ENCODE data around the gene PAAF1.
"Not testable (repeated sequence)": the region's sequence is repeated elsewhere in the genome, so short reads cannot be mapped to it uniquely, and the experiment has no call there.

PAAF1 gene

GRCh38 chr11:73931039-73931645, 54.3 kb downstream of the PAAF1 start:
- Histone ChIP-seq H3K9me3 (replicated peaks in 1 of 11) (peaks cover 0 to 4% (median 0%) of the 10 kb centered on the region in 11 experiments; a peak in 4 of 22 replicates), H4K20me1 (no peaks in the 10 kb centered on the region), H3K9ac (no peak overlapping the region), H3K4me1 (no peaks in the 10 kb centered on the region), H3K4me2 (no peak overlapping the region), H3K36me3 (peaks cover 49 to 86% (median 68%) of the 10 kb centered on the region in 11 experiments), H3K27ac (no peak overlapping the region), H3K27me3 (no peaks in the 10 kb centered on the region), H3K4me3 (no peak overlapping the region)
- no peak for TF ChIP-seq Cebpa-rat (IDR thresholded peaks at IDR 0.05)

- Histone ChIP-seq H3K4me1 (no peaks in the 10 kb centered on the region), H3K9me3 (replicated peaks in 1 of 11) (peaks cover 3 to 10% (median 3%) of the 10 kb centered on the region in 11 experiments; a peak in 20 of 22 replicates), H3K27me3 (no peaks in the 10 kb centered on the region), H4K20me1 (no peaks in the 10 kb centered on the region), H3K27ac (no peak overlapping the region), H3K9ac (no peak overlapping the region), H3K4me2 (no peak overlapping the region), H3K36me3 (peaks cover 41 to 79% (median 60%) of the 10 kb centered on the region in 11 experiments), H3K4me3 (no peak overlapping the region)
- no peak for TF ChIP-seq Cebpa-rat (IDR thresholded peaks at IDR 0.05)
These were observed 55.2 kb downstream of the PAAF1 start for GRCh38 chr11:73931951-73932350.

- Histone ChIP-seq H3K4me3 (no peak overlapping the region), H4K20me1 (no peaks in the 10 kb centered on the region)
These were observed 56.0 kb downstream of the PAAF1 start for GRCh38 chr11:73932781-73933180.

GRCh38 chr11:73936047-73936446, 59.2 kb downstream of the PAAF1 start:
- H3K4me3 ChIP-seq, H3K27me3 ChIP-seq, H4K20me1 ChIP-seq, H3K4me2 ChIP-seq, H3K4me1 ChIP-seq, H3K9ac ChIP-seq, H3K27ac ChIP-seq: not testable (repeated sequence)
- H3K9me3 ChIP-seq (replicated peaks in 1 of 11), result peaks cover 40 to 49% (median 44%) of the 10 kb centered on the region in 11 experiments
- peaks cover 9 to 55% (median 28%) of the 10 kb centered on the region in 11 experiments; a peak in 19 of 22 replicates for H3K36me3 ChIP-seq

More at GRCh38 chr11:73932781-73933180, 56.0 kb downstream of the PAAF1 start:
- Histone ChIP-seq H3K27me3 (no peaks in the 10 kb centered on the region), H3K9me3 (replicated peaks in 1 of 11) (peaks cover 8 to 16% (median 11%) of the 10 kb centered on the region in 11 experiments), H3K4me1 (no peaks in the 10 kb centered on the region), H3K36me3 (peaks cover 34 to 74% (median 51%) of the 10 kb centered on the region in 11 experiments), H3K9ac (no peak overlapping the region), H3K4me2 (no peak overlapping the region), H3K27ac (no peak overlapping the region)
- TF ChIP-seq Cebpa-rat (IDR thresholded peaks at IDR 0.05), result no peak

DNA sequence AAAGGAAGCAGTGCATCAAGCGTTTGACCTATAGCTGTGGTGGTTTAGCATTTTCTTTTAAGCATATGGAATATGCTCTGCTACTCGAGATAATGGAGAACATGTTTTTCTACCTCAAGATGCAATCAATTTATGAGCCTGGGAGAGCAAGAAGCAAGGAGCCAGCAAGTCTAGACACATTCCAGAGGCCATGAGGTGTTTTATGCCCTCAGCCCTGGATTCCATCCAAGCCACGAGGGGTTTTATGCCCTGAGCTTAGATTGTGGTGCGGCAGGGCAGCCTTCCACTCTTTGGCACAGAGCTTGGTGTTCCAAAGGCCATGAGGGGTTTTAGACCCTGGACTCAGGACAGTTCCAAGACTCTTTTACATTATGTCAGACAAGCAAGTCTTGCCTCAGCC, 62.3 kb downstream of the PAAF1 start:
- no peak overlapping the region for H3K27ac ChIP-seq
- peaks cover 59 to 73% (median 62%) of the 10 kb centered on the region in 11 experiments for H3K9me3 ChIP-seq (replicated peaks in 1 of 11)
- H3K36me3 ChIP-seq, result peaks cover 4 to 36% (median 12%) of the 10 kb centered on the region in 11 experiments; a peak in 16 of 22 replicates
- no peaks in the 10 kb centered on the region for H4K20me1 ChIP-seq
- no peak for TF ChIP-seq Cebpa-rat (IDR thresholded peaks at IDR 0.05)
- no peaks in the 10 kb centered on the region for H3K27me3 ChIP-seq
- H3K9ac ChIP-seq, result no peak overlapping the region
- H3K4me2 ChIP-seq, result no peak overlapping the region
- H3K4me1 ChIP-seq, result no peaks in the 10 kb centered on the region
- H3K4me3 ChIP-seq, result no peak overlapping the region

GRCh38 chr11:73940801-73941570, 64.2 kb downstream of the PAAF1 start:
- Histone ChIP-seq H3K36me3 (peaks cover 0 to 25% (median 7%) of the 10 kb centered on the region in 11 experiments; a peak in 9 of 22 replicates), H4K20me1 (no peaks in the 10 kb centered on the region), H3K4me3 (no peak overlapping the region), H3K4me2 (no peak overlapping the region), H3K9ac (no peak overlapping the region), H3K27ac (no peak overlapping the region), H3K27me3 (no peaks in the 10 kb centered on the region), H3K9me3 (replicated peaks in 1 of 11) (peaks cover 59 to 71% (median 62%) of the 10 kb centered on the region in 11 experiments), H3K4me1 (peaks cover 3 to 11% (median 7%) of the 10 kb centered on the region in 10 experiments; a peak in 15 of 20 replicates)
- no peak for TF ChIP-seq Cebpa-rat (IDR thresholded peaks at IDR 0.05)

- no peak for TF ChIP-seq Cebpa-rat (IDR thresholded peaks at IDR 0.05)
- Histone ChIP-seq H3K27ac (no peak overlapping the region), H4K20me1 (no peaks in the 10 kb centered on the region), H3K4me2 (no peak overlapping the region), H3K4me3 (no peak overlapping the region), H3K27me3 (no peaks in the 10 kb centered on the region), H3K9ac (no peak overlapping the region), H3K9me3 (replicated peaks in 1 of 11) (peaks cover 56 to 72% (median 64%) of the 10 kb centered on the region in 11 experiments), H3K36me3 (peaks cover 0 to 24% (median 7%) of the 10 kb centered on the region in 11 experiments; a peak in 9 of 22 replicates), H3K4me1 (peaks cover 3 to 11% (median 7%) of the 10 kb centered on the region in 10 experiments; a peak in 15 of 20 replicates)
These were observed 65.2 kb downstream of the PAAF1 start for GRCh38 chr11:73942010-73942409.

GRCh38 chr11:73944085-73944484, 67.3 kb downstream of the PAAF1 start:
- Histone ChIP-seq H3K36me3 (peaks cover 0 to 12% (median 6%) of the 10 kb centered on the region in 11 experiments; a peak in 6 of 22 replicates), H3K9me3 (replicated peaks in 1 of 11) (peaks cover 38 to 58% (median 48%) of the 10 kb centered on the region in 11 experiments), H3K4me2 (no peak overlapping the region), H4K20me1 (no peaks in the 10 kb centered on the region), H3K9ac (no peak overlapping the region), H3K4me1 (peaks cover 3 to 11% (median 7%) of the 10 kb centered on the region in 10 experiments; a peak in 15 of 20 replicates), H3K27ac (no peak overlapping the region), H3K4me3 (no peak overlapping the region), H3K27me3 (no peaks in the 10 kb centered on the region)
- no peak for TF ChIP-seq Cebpa-rat (IDR thresholded peaks at IDR 0.05)

GRCh38 chr11:73944901-73945300, 68.1 kb downstream of the PAAF1 start:
- H3K27ac ChIP-seq, result no peak overlapping the region
- no peak for TF ChIP-seq Cebpa-rat (IDR thresholded peaks at IDR 0.05)
- H3K4me2 ChIP-seq, result peak overlapping the region; percentile 7 to 52 (median 24); a peak in 14 of 22 replicates
- H3K36me3 ChIP-seq, result peaks cover 0 to 12% (median 6%) of the 10 kb centered on the region in 11 experiments; a peak in 5 of 22 replicates
- H3K4me1 ChIP-seq, result peaks cover 3 to 11% (median 7%) of the 10 kb centered on the region in 10 experiments; a peak in 15 of 20 replicates
- no peaks in the 10 kb centered on the region for H3K27me3 ChIP-seq
- no peak overlapping the region for H3K9ac ChIP-seq
- H3K4me3 ChIP-seq, result no peak overlapping the region
- no peaks in the 10 kb centered on the region for H4K20me1 ChIP-seq
- H3K9me3 ChIP-seq (replicated peaks in 1 of 11), result peaks cover 30 to 50% (median 40%) of the 10 kb centered on the region in 11 experiments
